ENCODE measurements around the gene SOX10. TPM values are rescaled to one million over a fixed set of nuclear protein-coding genes. Genes with fewer than 3 reads are reported as not detected.

The SOX10 gene
- total RNA-seq, 1 experiment from 2014 or later = 2.4 TPM

DNA sequence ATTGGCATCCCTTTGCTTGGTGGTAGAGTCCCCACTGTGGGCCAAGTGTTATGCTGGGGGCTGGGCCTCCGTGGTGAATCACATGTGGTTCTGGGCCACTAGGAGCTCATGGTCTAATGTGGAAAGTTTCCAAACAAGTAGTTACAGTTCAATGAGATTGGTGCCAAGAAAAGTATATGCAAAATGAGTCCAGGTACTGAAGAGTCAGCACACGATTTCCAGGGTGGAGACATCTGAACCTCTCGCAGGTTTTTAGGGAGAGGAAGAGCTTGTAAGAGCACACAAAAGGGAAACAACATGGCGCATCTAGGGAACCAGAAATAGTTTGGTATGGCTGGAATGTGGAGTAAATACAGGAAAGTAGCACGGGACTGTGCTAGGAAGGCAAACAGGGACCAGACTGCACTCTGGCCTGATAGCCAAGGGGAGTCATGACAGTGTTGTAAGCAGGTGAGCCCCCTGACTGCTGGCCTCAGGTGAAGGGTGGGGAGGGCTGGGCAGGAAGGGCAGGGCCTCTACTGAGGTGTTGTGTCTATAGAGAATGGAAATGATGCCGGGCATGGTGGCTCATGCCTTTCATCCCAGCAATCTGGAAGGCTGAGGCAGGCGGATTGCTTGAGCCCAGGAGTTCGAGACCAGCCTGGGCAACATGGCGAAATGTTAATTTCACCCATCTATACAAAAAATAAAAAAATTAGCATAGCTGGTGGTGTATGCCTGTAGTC is 18.3 kb downstream of the SOX10 start:
- Histone ChIP-seq H3K79me1 (ENCODE audit: insufficient read depth, low read depth, low read length, poor library complexity, severe bottlenecking) (no peaks in the 10 kb centered on the region), H4K91ac (ENCODE audit: insufficient read length, low read depth, low read length) (no peak overlapping the region), H4K5ac (ENCODE audit: insufficient read length, low read depth, low read length) (no peak overlapping the region), H2BK5ac (ENCODE audit: insufficient read length, low read length) (no peak overlapping the region), H2BK12ac (ENCODE audit: insufficient read length, low read depth, low read length) (no peak overlapping the region), H3K4me1 (ENCODE audit: insufficient read depth, low read length) (no peaks in the 10 kb centered on the region), H3K23ac (ENCODE audit: insufficient read length, low read depth, low read length) (no peak overlapping the region), H4K20me1 (ENCODE audit: control insufficient read depth, insufficient read depth, insufficient read length) (no peaks in the 10 kb centered on the region), H3K4me2 (ENCODE audit: insufficient read depth, insufficient read length, low read length) (no peak overlapping the region), H3K56ac (ENCODE audit: insufficient read length, low read depth, low read length) (no peak overlapping the region), H4K8ac (replicated peaks; ENCODE audit: insufficient read length, low read depth, low read length) (no peak overlapping the region), H3K9me3 (ENCODE audit: control insufficient read depth, low read depth, low read length) (no peaks in the 10 kb centered on the region), H3K14ac (ENCODE audit: insufficient read depth, low read length) (no peak overlapping the region), H2BK20ac (ENCODE audit: low read depth, low read length, poor library complexity, severe bottlenecking) (no peak overlapping the region), H3K79me2 (ENCODE audit: insufficient read depth, low read length) (no peaks in the 10 kb centered on the region), H3K4ac (ENCODE audit: low read depth, low read length) (no peak overlapping the region), H2BK15ac (ENCODE audit: low read depth, low read length) (no peak overlapping the region), H2BK120ac (ENCODE audit: low read depth, low read length, poor library complexity, severe bottlenecking) (no peak overlapping the region), H3K27ac (ENCODE audit: insufficient read length, low read depth, low read length) (no peak overlapping the region), H2AK5ac (ENCODE audit: insufficient read length, low read length) (no peak overlapping the region), H3K9ac (ENCODE audit: extremely low read depth, insufficient read length, low read length) (no peak overlapping the region), H2AFZ (ENCODE audit: low read length) (no peak overlapping the region), H3K27me3 (ENCODE audit: insufficient read depth, low read length) (no peaks in the 10 kb centered on the region), H3T11ph (ENCODE audit: low read length) (no peak overlapping the region), H3K23me2 (ENCODE audit: insufficient read length, low read depth, low read length, poor library complexity, severe bottlenecking) (no peaks in the 10 kb centered on the region), H3K18ac (ENCODE audit: insufficient read length, low read depth, low read length) (no peak overlapping the region)
- Mint-ChIP-seq H3K27me3 (ENCODE audit: low read depth) (no peaks in the 10 kb centered on the region; the same call in 1 of the 2 replicates), H3K4me1 (peaks cover 21 to 27% of the 10 kb centered on the region in 2 experiments), H3K4me3 (no peak overlapping the region), H3K36me3 (ENCODE audit: insufficient read depth in 1 of 3, low read depth in 3 of 3) (peaks cover 31 to 69% (median 55%) of the 10 kb centered on the region in 3 experiments; a peak in 6 of 7 replicates), H3K9me3 (0 out of 5 replicates have a peak, but pooled peaks cover 0 to 3% of the 10 kb centered on the region in 2 experiments), H3K27ac (peak overlapping the region; percentile 0 to 40 (median 3); a peak in 4 of 7 replicates)
- no peak for DNase-seq
- WGBS (ENCODE audit: extremely low coverage, insufficient read length, low lambda C conversion rate) = no CpG with 5 or more reads among the region's 9 CpGs
- TF ChIP-seq, protein P1, sequence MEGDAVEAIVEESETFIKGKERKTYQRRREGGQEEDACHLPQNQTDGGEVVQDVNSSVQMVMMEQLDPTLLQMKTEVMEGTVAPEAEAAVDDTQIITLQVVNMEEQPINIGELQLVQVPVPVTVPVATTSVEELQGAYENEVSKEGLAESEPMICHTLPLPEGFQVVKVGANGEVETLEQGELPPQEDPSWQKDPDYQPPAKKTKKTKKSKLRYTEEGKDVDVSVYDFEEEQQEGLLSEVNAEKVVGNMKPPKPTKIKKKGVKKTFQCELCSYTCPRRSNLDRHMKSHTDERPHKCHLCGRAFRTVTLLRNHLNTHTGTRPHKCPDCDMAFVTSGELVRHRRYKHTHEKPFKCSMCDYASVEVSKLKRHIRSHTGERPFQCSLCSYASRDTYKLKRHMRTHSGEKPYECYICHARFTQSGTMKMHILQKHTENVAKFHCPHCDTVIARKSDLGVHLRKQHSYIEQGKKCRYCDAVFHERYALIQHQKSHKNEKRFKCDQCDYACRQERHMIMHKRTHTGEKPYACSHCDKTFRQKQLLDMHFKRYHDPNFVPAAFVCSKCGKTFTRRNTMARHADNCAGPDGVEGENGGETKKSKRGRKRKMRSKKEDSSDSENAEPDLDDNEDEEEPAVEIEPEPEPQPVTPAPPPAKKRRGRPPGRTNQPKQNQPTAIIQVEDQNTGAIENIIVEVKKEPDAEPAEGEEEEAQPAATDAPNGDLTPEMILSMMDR (conservative IDR thresholded peaks at IDR 0.05) = no peak

Data from H9 (cell line).